UCSD-AML1 (cell line): Measurements from ENCODE around the gene REEP5.
"Not testable (repeated sequence)": the region's sequence is repeated elsewhere in the genome, so short reads cannot be mapped to it uniquely, and the experiment has no call there.

Source experiments
- DNase-seq: peaks from one replicate; lab custom pipeline; 2025; ENCODE audit not compliant: unreplicated experiment; lab: John Stamatoyannopoulos, UW

The REEP5 gene

GRCh38 chr5:112892776-112893175 lies 29.3 kb downstream of the REEP5 start:
- no peak for DNase-seq

GRCh38 chr5:112892066-112892465 lies 30.0 kb downstream of the REEP5 start:
- not testable (repeated sequence) for DNase-seq

- DNase-seq = no peak
Observed at GRCh38 chr5:112886975-112887374, 35.1 kb downstream of the REEP5 start.

- DNase-seq = no peak
Observed at GRCh38 chr5:112885001-112885400, 37.0 kb downstream of the REEP5 start.

- DNase-seq = no peak
Observed at GRCh38 chr5:112883192-112883591, 38.8 kb downstream of the REEP5 start.

GRCh38 chr5:112880219-112880964 lies 41.6 kb downstream of the REEP5 start:
- DNase-seq = no peak

GRCh38 chr5:112878760-112879159 lies 43.3 kb downstream of the REEP5 start:
- DNase-seq = no peak

- DNase-seq = no peak
Observed at GRCh38 chr5:112878101-112878500, 43.9 kb downstream of the REEP5 start.

- DNase-seq = no peak
Observed at GRCh38 chr5:112876362-112876761, 45.7 kb downstream of the REEP5 start.

GRCh38 chr5:112870966-112871365 lies 51.1 kb downstream of the REEP5 start:
- DNase-seq = no peak

- DNase-seq = no peak
Observed at GRCh38 chr5:112869948-112870347, 52.1 kb downstream of the REEP5 start.

- no peak for DNase-seq
Observed at GRCh38 chr5:112867411-112867810, 54.6 kb downstream of the REEP5 start.

GRCh38 chr5:112866739-112867138 lies 55.3 kb downstream of the REEP5 start:
- DNase-seq = no peak

GRCh38 chr5:112865128-112865527 lies 56.9 kb downstream of the REEP5 start:
- no peak for DNase-seq

GRCh38 chr5:112863549-112863948 lies 58.5 kb downstream of the REEP5 start:
- no peak for DNase-seq

GRCh38 chr5:112862085-112862484 lies 59.9 kb downstream of the REEP5 start:
- DNase-seq = no peak

GRCh38 chr5:112861638-112861985 lies 60.4 kb downstream of the REEP5 start:
- no peak for DNase-seq

- DNase-seq = peak; percentile 92
Observed at GRCh38 chr5:112860929-112861637, 60.9 kb downstream of the REEP5 start, which contains the start of gene SRP19. Gene SRP19, plus strand, starts transcription at chr5:112861287. Its CDS starts 90 bp downstream, at chr5:112861377.

- not testable (repeated sequence) for DNase-seq
Observed at GRCh38 chr5:112860571-112860928, 61.5 kb downstream of the REEP5 start.

GRCh38 chr5:112857866-112858265 lies 64.2 kb downstream of the REEP5 start:
- no peak for DNase-seq

GRCh38 chr5:112854651-112855050 lies 67.4 kb downstream of the REEP5 start:
- DNase-seq = no peak

- DNase-seq = no peak
Observed at GRCh38 chr5:112849912-112850311, 72.1 kb downstream of the REEP5 start.
